H1 (cell line): ENCODE measurements around the gene UBE2D2. TPM values are rescaled to one million over a fixed set of nuclear protein-coding genes. Genes with fewer than 3 reads are reported as not detected.

ENCODE experiments used
- CTCF ChIA-PET: fragments of 300-600 bp; sonication (Branson Sonifier 250); formaldehyde crosslinking; loops from one replicate; lab custom pipeline; 2021; ENCODE audit not compliant: partially characterized antibody; lab: Charles Lee
- POLR2A ChIA-PET: fragments of 300-600 bp; sonication (Branson Sonifier 250); formaldehyde crosslinking; loops from one replicate; lab custom pipeline; 2021; ENCODE audit warnings: inconsistent platforms; ENCODE audit not compliant: partially characterized antibody; lab: Charles Lee
- DNase-seq, 2 experiments: peaks; one replicate each; pipeline versions ENCODE4 v3.0.0 to v3.0.0-alpha.2; 2010 to 2022; ENCODE audit warnings: low spot score in 2 of 2, low read depth in 1 of 2, mixed read lengths in 1 of 2
- FAIRE-seq: peaks from 2 replicates; lab custom pipeline; 2011; peaks lifted over from hg19 to GRCh38; lab: Jason Lieb, UNC
- H2AFZ ChIP-seq: 2 replicates; pipeline ENCODE4 v1.8.1; 2012; ENCODE audit warnings: low read length, inconsistent platforms
- H2AK5ac ChIP-seq: 2 replicates; pipeline ENCODE4 v1.6.1; 2013; ENCODE audit warnings: low read depth, low read length
- H2BK120ac ChIP-seq: replicated peaks from 2 replicates; pipeline ENCODE3; 2013; ENCODE audit warnings: low read depth, low read length, inconsistent platforms
- H2BK12ac ChIP-seq: 2 replicates; pipeline ENCODE4 v1.6.1; 2013; ENCODE audit warnings: low read depth, low read length
- H2BK15ac ChIP-seq: 2 replicates; pipeline ENCODE4 v1.6.1; 2013; ENCODE audit warnings: low read length
- H2BK20ac ChIP-seq: 2 replicates; pipeline ENCODE4 v1.6.1; 2013; ENCODE audit warnings: low read length
- H2BK5ac ChIP-seq: 2 replicates; pipeline ENCODE4 v1.6.1; 2013; ENCODE audit warnings: low read depth, low read length
- H3K14ac ChIP-seq: 2 replicates; pipeline ENCODE4 v1.6.1; 2013; ENCODE audit warnings: inconsistent platforms; ENCODE audit not compliant: insufficient read length
- H3K18ac ChIP-seq: 2 replicates; pipeline ENCODE4 v1.6.1; 2013; ENCODE audit warnings: low read length; ENCODE audit errors: extremely low read depth
- H3K23ac ChIP-seq: 2 replicates; pipeline ENCODE4 v1.6.1; 2013; ENCODE audit warnings: inconsistent platforms; ENCODE audit not compliant: insufficient read length
- H3K23me2 ChIP-seq: 2 replicates; pipeline ENCODE4 v1.6.1; 2013; ENCODE audit warnings: low read depth, low read length
- H3K27ac ChIP-seq: 2 replicates; pipeline ENCODE4 v1.6.1; 2011; ENCODE audit warnings: low read depth, low read length, inconsistent platforms
- H3K27me3 ChIP-seq, 4 experiments: replicated peaks in 1 of 4; 1 replicate in 1 of 4; 2 replicates in 3 of 4; pipeline versions ENCODE4 v1.6.1 to v1.8.1; 2011 to 2013; ENCODE audit warnings: low read length in 3 of 4, mild to moderate bottlenecking in 3 of 4, inconsistent platforms in 2 of 4, mixed read lengths in 2 of 4, moderate library complexity in 1 of 4; ENCODE audit not compliant: control insufficient read depth in 3 of 4, insufficient read depth in 3 of 4; ENCODE audit errors: extremely low read depth in 1 of 4
- H3K36me3 ChIP-seq, 4 experiments: 2 replicates each; pipeline versions ENCODE4 v1.6.1 to v1.8.1; 2011 to 2013; ENCODE audit warnings: mild to moderate bottlenecking in 4 of 4, low read length in 3 of 4, moderate library complexity in 2 of 4, control low read depth in 1 of 4, inconsistent platforms in 1 of 4; ENCODE audit not compliant: insufficient read depth in 4 of 4, control insufficient read depth in 2 of 4
- H3K4ac ChIP-seq: replicated peaks from 2 replicates; pipeline ENCODE3; 2013; ENCODE audit warnings: low read length, low read depth, mixed read lengths, inconsistent platforms; ENCODE audit not compliant: insufficient read length
- H3K4me1 ChIP-seq, 4 experiments: replicated peaks in 1 of 4; 1 replicate in 1 of 4; 2 replicates in 3 of 4; pipeline versions ENCODE4 v1.6.1 to v1.8.1; 2011 to 2013; ENCODE audit warnings: low read length in 3 of 4, inconsistent platforms in 2 of 4, mixed read lengths in 1 of 4; ENCODE audit not compliant: insufficient read depth in 4 of 4, control insufficient read depth in 3 of 4
- H3K4me2 ChIP-seq, 2 experiments: 2 replicates each; pipeline versions ENCODE4 v1.6.1 to v1.8.1; 2011 to 2013; ENCODE audit warnings: low read depth in 2 of 2, low read length in 2 of 2, control low read depth in 1 of 2, inconsistent platforms in 1 of 2, mild to moderate bottlenecking in 1 of 2; ENCODE audit not compliant: insufficient read depth in 1 of 2
- H3K4me3 ChIP-seq, 4 experiments: fragments of 200-600, 300-600 bp in 1 of 4; sonication (generic), shearing (Covaris generic), sonication (Bioruptor Twin) in 1 of 4; 2 replicates each; pipeline versions ENCODE4 v1.5.1 to v1.8.1; 2011 to 2016; ENCODE audit warnings: low read length in 4 of 4, low read depth in 3 of 4, control low read depth in 2 of 4, inconsistent platforms in 2 of 4, mild to moderate bottlenecking in 2 of 4, mixed read lengths in 1 of 4, moderate library complexity in 1 of 4; ENCODE audit not compliant: insufficient read depth in 2 of 4; ENCODE audit errors: extremely low read depth in 1 of 4
- H3K56ac ChIP-seq: replicated peaks from 2 replicates; pipeline ENCODE3; 2013; ENCODE audit warnings: low read depth, mild to moderate bottlenecking, mixed read lengths, low read length, inconsistent platforms; ENCODE audit not compliant: insufficient read length
- H3K79me1 ChIP-seq: 2 replicates; pipeline ENCODE4 v1.6.1; 2013; ENCODE audit warnings: low read depth, low read length, control low read depth
- H3K79me2 ChIP-seq, 2 experiments: 2 replicates each; pipeline versions ENCODE4 v1.6.1 to v1.8.1; 2012 to 2013; ENCODE audit warnings: low read length in 2 of 2, mild to moderate bottlenecking in 2 of 2, inconsistent platforms in 1 of 2; ENCODE audit not compliant: insufficient read depth in 2 of 2, control insufficient read depth in 1 of 2
- H3K9ac ChIP-seq, 4 experiments: replicated peaks in 1 of 4; 1 replicate in 1 of 4; 2 replicates in 3 of 4; pipeline versions ENCODE4 v1.6.1 to v1.8.1; 2011 to 2013; ENCODE audit warnings: low read depth in 3 of 4, low read length in 3 of 4, control low read depth in 2 of 4, mild to moderate bottlenecking in 2 of 4, moderate library complexity in 2 of 4, inconsistent platforms in 1 of 4; ENCODE audit errors: extremely low read depth in 1 of 4
- H3K9me3 ChIP-seq, 2 experiments: 2 replicates each; pipeline versions ENCODE4 v1.6.1 to v1.8.1; 2012 to 2013; ENCODE audit warnings: mild to moderate bottlenecking in 2 of 2, moderate library complexity in 2 of 2, control low read depth in 1 of 2, inconsistent platforms in 1 of 2, low read depth in 1 of 2, low read length in 1 of 2, mixed read lengths in 1 of 2; ENCODE audit not compliant: insufficient read depth in 2 of 2
- H4K20me1 ChIP-seq, 2 experiments: replicated peaks in 1 of 2; 2 replicates each; pipeline versions ENCODE3 to v1.8.1; 2011 to 2013; ENCODE audit warnings: inconsistent platforms in 2 of 2, low read length in 2 of 2, mild to moderate bottlenecking in 1 of 2; ENCODE audit not compliant: insufficient read depth in 2 of 2, control insufficient read depth in 1 of 2
- H4K5ac ChIP-seq: 2 replicates; pipeline ENCODE4 v1.6.1; 2013; ENCODE audit warnings: low read length, low read depth, mixed read lengths, inconsistent platforms; ENCODE audit not compliant: insufficient read length
- H4K8ac ChIP-seq: 2 replicates; pipeline ENCODE4 v1.8.0; 2013; ENCODE audit warnings: mild to moderate bottlenecking, moderate library complexity, low read length, inconsistent platforms; ENCODE audit not compliant: insufficient read depth; ENCODE audit errors: extremely low read depth
- H4K91ac ChIP-seq: replicated peaks from 2 replicates; pipeline ENCODE3; 2013; ENCODE audit warnings: low read length, mixed read lengths, inconsistent platforms; ENCODE audit not compliant: insufficient read length
- BRCA1 ChIP-seq: IDR thresholded peaks from 2 replicates; pipeline ENCODE4 v1.6.1; 2012; ENCODE audit warnings: low read depth, low read length, improper control_type of control experiment
- EGR1 ChIP-seq: IDR thresholded peaks from 2 replicates; pipeline ENCODE4 v1.6.1; 2011; ENCODE audit warnings: low read depth, low read length, borderline replicate concordance
- EP300 ChIP-seq, 2 experiments: IDR thresholded peaks; 1 replicate in 1 of 2; 2 replicates in 1 of 2; pipeline ENCODE4 v1.6.1; 2011 to 2012; ENCODE audit warnings: low read depth in 2 of 2, low read length in 2 of 2, mild to moderate bottlenecking in 2 of 2, borderline replicate concordance in 1 of 2, inconsistent platforms in 1 of 2, moderate library complexity in 1 of 2
- JUND ChIP-seq: IDR thresholded peaks from 2 replicates; pipeline ENCODE4 v1.6.1; 2011; ENCODE audit warnings: mild to moderate bottlenecking, improper control_type of control experiment, low read length
- KDM4A ChIP-seq: IDR thresholded peaks from one replicate; pipeline ENCODE4 v1.7.1; 2012; ENCODE audit warnings: low read depth, mild to moderate bottlenecking, moderate library complexity, low read length, inconsistent platforms; ENCODE audit not compliant: severe bottlenecking
- POLR2AphosphoS5 ChIP-seq: IDR thresholded peaks from 2 replicates; pipeline ENCODE4 v1.6.1; 2011; ENCODE audit warnings: low read depth, low read length
- SIN3A ChIP-seq, 2 experiments: IDR thresholded peaks in 1 of 2; conservative IDR thresholded peaks in 1 of 2; 2 replicates each; pipeline ENCODE4 v1.6.1; 2011 to 2012; ENCODE audit warnings: low read length in 2 of 2, improper control_type of control experiment in 1 of 2, low read depth in 1 of 2, mild to moderate bottlenecking in 1 of 2
- WGBS, 2 experiments: shearing (Covaris generic) in 1 of 2; methylation state at CpG; one replicate each; pipeline versions ENCODE4 v1.1.6 to v1.1.7; 2013 to 2015; ENCODE audit warnings: low lambda C conversion rate in 2 of 2, mixed read lengths in 2 of 2, inconsistent platforms in 1 of 2, low coverage in 1 of 2, missing lambda C conversion rate in 1 of 2; ENCODE audit not compliant: insufficient replicate concordance in 2 of 2, insufficient coverage in 1 of 2, insufficient read length in 1 of 2; ENCODE audit errors: extremely low coverage in 1 of 2, missing lambda C conversion rate in 1 of 2; 5-methylcytosine and 5-hydroxymethylcytosine counted together
- polyA plus RNA-seq, 7 experiments: library from polyadenylated mRNA; depleted of rRNA in 3 of 7; stranded (reverse) in 5 of 7; unstranded in 2 of 7; fragments of >200 nt in 5 of 7; fragments of 200-250 nt in 2 of 7; gene quantifications; 1 replicate in 5 of 7; 2 replicates in 1 of 7; 4 replicates in 1 of 7; pipeline versions ENCODE4 v1.2.1 to v1.2.3, GENCODE V29; 2011 to 2013; ENCODE audit warnings: missing spikeins in 2 of 7, mixed read lengths in 2 of 7
- total RNA-seq: library from RNA; stranded (reverse); fragmentation: NEBNext Ultra II Directional; extraction: Animal tissue kit (Norgen Biotek cat#: 25700); gene quantifications from 2 replicates; pipeline ENCODE4 v1.2.1, GENCODE V29; 2021
- TF ChIP-seq, protein P1 (sequence below), 3 experiments: IDR thresholded peaks; 1 replicate in 2 of 3; 2 replicates in 1 of 3; pipeline versions ENCODE4 v1.5.1 to v1.6.1; 2011; ENCODE audit warnings: low read length in 3 of 3, mild to moderate bottlenecking in 3 of 3, inconsistent platforms in 2 of 3, low read depth in 1 of 3, moderate library complexity in 1 of 3; ENCODE audit not compliant: insufficient read depth in 1 of 3; ENCODE audit errors: control extremely low read depth in 1 of 3

Gene UBE2D2
- total and polyA plus RNA-seq, 2 of the 8 experiments (the other 6 are each of a cell fraction or from before 2014, with no cell fraction given), result 66.9 to 203 TPM

DNA sequence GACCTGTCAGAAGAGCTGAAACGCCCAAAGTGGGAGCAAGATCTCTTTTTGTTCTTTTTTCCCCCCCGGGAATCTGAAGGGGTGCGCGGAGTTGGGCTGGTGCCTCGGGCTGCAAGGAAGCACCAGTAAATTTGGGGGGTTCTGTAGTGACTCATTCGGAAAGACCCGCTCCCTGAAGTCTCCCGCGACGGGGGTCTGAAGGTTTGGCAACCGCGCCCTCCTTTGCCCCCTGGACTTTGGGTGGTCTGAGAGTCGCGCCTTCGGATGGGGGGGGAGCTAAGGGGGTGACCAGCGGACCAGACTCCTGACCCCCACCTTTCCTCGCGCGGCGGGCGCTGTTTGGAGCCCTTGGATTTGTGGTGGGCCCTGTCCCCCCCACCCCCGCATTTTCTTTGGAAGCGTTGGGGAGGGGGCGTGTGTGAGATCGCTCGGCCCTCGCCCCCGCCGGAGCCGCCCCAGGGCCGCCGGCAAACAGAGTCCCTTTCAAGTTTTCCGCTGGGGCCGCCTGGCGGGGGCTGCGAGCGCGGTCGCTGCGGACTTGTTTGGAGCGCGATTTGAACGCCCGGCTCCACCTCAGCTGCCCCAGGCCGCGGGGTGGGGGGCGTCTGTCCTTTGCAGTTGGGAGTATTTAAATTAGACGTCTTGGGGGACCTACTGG lies 89.0 kb downstream of the UBE2D2 start:
- no peak overlapping the region for H2BK20ac ChIP-seq
- H3K14ac ChIP-seq, result no peak overlapping the region
- H3K56ac ChIP-seq, result peak overlapping the region; percentile 40
- H2BK12ac ChIP-seq, result no peak overlapping the region
- H3K27me3 ChIP-seq, result peaks cover 3 to 23% (median 16%) of the 10 kb centered on the region in 4 experiments
- peak overlapping the region; percentile 38; the same call in 1 of the 2 replicates for H3K27ac ChIP-seq
- peaks cover 26 to 35% of the 10 kb centered on the region in 2 experiments for H4K20me1 ChIP-seq
- no peak overlapping the region for H2BK15ac ChIP-seq
- H3K23me2 ChIP-seq, result peaks cover 24% of the 10 kb centered on the region
- CTCF ChIA-PET, result interaction anchor here (0.6 to 14.5 kb wide), 16 partner anchors 10 to 152 kb away, joined by 3 to 224 read pairs (median 5); no protein-coding TSS in a partner anchor
- peak overlapping the region; percentile 93; the same call in 1 of the 2 replicates for H3K18ac ChIP-seq
- peaks cover 20 to 53% (median 46%) of the 10 kb centered on the region in 4 experiments for H3K4me1 ChIP-seq
- H3K4me3 ChIP-seq, result peak overlapping the region; percentile 81 to 91 (median 90)
- peaks cover 33 to 60% of the 10 kb centered on the region in 2 experiments for H3K79me2 ChIP-seq
- H3K9me3 ChIP-seq, result no peaks in the 10 kb centered on the region
- H3K36me3 ChIP-seq, result no peaks in the 10 kb centered on the region
- FAIRE-seq (no peak), DNase-seq (no peak)
- H4K91ac ChIP-seq, result peak overlapping the region; percentile 40
- peak overlapping the region; percentile 91 to 97 for H3K4me2 ChIP-seq
- H4K8ac ChIP-seq, result peak overlapping the region; percentile 92
- no peak overlapping the region for H2AK5ac ChIP-seq
- H2BK5ac ChIP-seq, result no peak overlapping the region
- POLR2A ChIA-PET, result interaction anchor here (0.7 to 14.7 kb wide), 16 partner anchors 10 to 103 kb away, joined by 3 to 212 read pairs (median 6); no protein-coding TSS in a partner anchor
- H4K5ac ChIP-seq, result no peak overlapping the region
- WGBS, 2 experiments, result 1% methylated on average over 28 of the region's 48 CpGs; no CpG with 5 or more reads in 1 of the 2 experiments
- no peak overlapping the region for H2AFZ ChIP-seq
- peak overlapping the region in 3 of 4 experiments; percentile 33 to 67 (median 62); a peak in 5 of 7 replicates for H3K9ac ChIP-seq
- H3K4ac ChIP-seq, result no peak overlapping the region
- H3K79me1 ChIP-seq, result peaks cover 31% of the 10 kb centered on the region
- no peak overlapping the region for H2BK120ac ChIP-seq
- H3K23ac ChIP-seq, result no peak overlapping the region
- TF ChIP-seq JUND, result 0 out of 2 replicates have a peak, but pooled peaks have one; percentile 36
- TF ChIP-seq POLR2AphosphoS5, result no peak
- TF ChIP-seq KDM4A, result peak; percentile 21
- TF ChIP-seq EGR1, result peak; percentile 50; the same call in 1 of the 2 replicates
- TF ChIP-seq SIN3A (conservative IDR thresholded peaks at IDR 0.05 in 1 of 2, IDR thresholded peaks at IDR 0.05 in 1 of 2; ENCODE audit: low read depth in 1 of 2, low read length in 2 of 2), result 0 out of 4 replicates have a peak, but pooled peaks of 1 of the 2 experiments have one; percentile 12
- TF ChIP-seq, protein P1, sequence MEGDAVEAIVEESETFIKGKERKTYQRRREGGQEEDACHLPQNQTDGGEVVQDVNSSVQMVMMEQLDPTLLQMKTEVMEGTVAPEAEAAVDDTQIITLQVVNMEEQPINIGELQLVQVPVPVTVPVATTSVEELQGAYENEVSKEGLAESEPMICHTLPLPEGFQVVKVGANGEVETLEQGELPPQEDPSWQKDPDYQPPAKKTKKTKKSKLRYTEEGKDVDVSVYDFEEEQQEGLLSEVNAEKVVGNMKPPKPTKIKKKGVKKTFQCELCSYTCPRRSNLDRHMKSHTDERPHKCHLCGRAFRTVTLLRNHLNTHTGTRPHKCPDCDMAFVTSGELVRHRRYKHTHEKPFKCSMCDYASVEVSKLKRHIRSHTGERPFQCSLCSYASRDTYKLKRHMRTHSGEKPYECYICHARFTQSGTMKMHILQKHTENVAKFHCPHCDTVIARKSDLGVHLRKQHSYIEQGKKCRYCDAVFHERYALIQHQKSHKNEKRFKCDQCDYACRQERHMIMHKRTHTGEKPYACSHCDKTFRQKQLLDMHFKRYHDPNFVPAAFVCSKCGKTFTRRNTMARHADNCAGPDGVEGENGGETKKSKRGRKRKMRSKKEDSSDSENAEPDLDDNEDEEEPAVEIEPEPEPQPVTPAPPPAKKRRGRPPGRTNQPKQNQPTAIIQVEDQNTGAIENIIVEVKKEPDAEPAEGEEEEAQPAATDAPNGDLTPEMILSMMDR (IDR thresholded peaks at IDR 0.05; ENCODE audit: control extremely low read depth in 1 of 3, insufficient read depth in 1 of 3, low read depth in 1 of 3, low read length in 3 of 3), result peak in 1 of 3 experiments; percentile 21; a peak in 1 of 4 replicates
- no peak for TF ChIP-seq BRCA1
- 0 out of 3 replicates have a peak, but pooled peaks of 1 of the 2 experiments have one; percentile 27 for TF ChIP-seq EP300 (IDR thresholded peaks at IDR 0.05; ENCODE audit: borderline replicate concordance in 1 of 2, low read depth in 2 of 2, low read length in 2 of 2)
